ENCODE measurements around the gene NRM. TPM values are rescaled to one million over a fixed set of nuclear protein-coding genes. Genes with fewer than 3 reads are reported as not detected.

NRM gene
- total and polyA plus RNA-seq, 2 of the 13 experiments (the other 11 are each of a cell fraction or from before 2014, with no cell fraction given): 12.5 to 16.0 TPM

GRCh38 chr6:30647242-30648116 is 43.3 kb downstream of the NRM start (continued):
- TF ChIP-seq, protein P1, sequence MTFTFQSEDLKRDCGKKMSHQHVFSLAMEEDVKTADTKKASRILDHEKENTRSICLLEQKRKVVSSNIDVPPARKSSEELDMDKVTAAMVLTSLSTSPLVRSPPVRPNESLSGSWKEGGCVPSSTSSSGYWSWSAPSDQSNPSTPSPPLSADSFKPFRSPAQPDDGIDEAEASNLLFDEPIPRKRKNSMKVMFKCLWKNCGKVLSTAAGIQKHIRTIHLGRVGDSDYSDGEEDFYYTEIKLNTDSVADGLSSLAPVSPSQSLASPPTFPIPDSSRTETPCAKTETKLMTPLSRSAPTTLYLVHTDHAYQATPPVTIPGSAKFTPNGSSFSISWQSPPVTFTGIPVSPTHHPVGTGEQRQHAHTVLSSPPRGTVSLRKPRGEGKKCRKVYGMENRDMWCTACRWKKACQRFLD (CRISPR knock-in tag; IDR thresholded peaks at IDR 0.05; ENCODE audit: borderline replicate concordance): peak; percentile 91; the same call in 1 of the 2 replicates
- no peak for TF ChIP-seq ZNF101 (CRISPR knock-in tag; IDR thresholded peaks at IDR 0.05; ENCODE audit: borderline replicate concordance, low read depth)
- peak; percentile 99 for TF ChIP-seq ZNF598 (CRISPR knock-in tag; IDR thresholded peaks at IDR 0.05; ENCODE audit: borderline replicate concordance)
- no peak for TF ChIP-seq NR3C1 (CRISPR knock-in tag; IDR thresholded peaks at IDR 0.05)
- TF ChIP-seq FLYWCH1 (CRISPR knock-in tag; IDR thresholded peaks at IDR 0.05): 0 out of 2 replicates have a peak, but pooled peaks have one; percentile 27
- no peak for TF ChIP-seq MNT (IDR thresholded peaks at IDR 0.05)
- TF ChIP-seq ZNF235 (CRISPR knock-in tag; IDR thresholded peaks at IDR 0.05; ENCODE audit: borderline replicate concordance): peak; percentile 39; the same call in 1 of the 2 replicates
- TF ChIP-seq MED8 (CRISPR knock-in tag; IDR thresholded peaks at IDR 0.05; ENCODE audit: insufficient replicate concordance): peak; percentile 96
- TF ChIP-seq ZNF570 (CRISPR knock-in tag; IDR thresholded peaks at IDR 0.05; ENCODE audit: borderline replicate concordance): no peak
- 0 out of 2 replicates have a peak, but pooled peaks have one; percentile 35 for TF ChIP-seq GATA4 (IDR thresholded peaks at IDR 0.05; ENCODE audit: borderline replicate concordance, low read depth)
- TF ChIP-seq, protein P2, sequence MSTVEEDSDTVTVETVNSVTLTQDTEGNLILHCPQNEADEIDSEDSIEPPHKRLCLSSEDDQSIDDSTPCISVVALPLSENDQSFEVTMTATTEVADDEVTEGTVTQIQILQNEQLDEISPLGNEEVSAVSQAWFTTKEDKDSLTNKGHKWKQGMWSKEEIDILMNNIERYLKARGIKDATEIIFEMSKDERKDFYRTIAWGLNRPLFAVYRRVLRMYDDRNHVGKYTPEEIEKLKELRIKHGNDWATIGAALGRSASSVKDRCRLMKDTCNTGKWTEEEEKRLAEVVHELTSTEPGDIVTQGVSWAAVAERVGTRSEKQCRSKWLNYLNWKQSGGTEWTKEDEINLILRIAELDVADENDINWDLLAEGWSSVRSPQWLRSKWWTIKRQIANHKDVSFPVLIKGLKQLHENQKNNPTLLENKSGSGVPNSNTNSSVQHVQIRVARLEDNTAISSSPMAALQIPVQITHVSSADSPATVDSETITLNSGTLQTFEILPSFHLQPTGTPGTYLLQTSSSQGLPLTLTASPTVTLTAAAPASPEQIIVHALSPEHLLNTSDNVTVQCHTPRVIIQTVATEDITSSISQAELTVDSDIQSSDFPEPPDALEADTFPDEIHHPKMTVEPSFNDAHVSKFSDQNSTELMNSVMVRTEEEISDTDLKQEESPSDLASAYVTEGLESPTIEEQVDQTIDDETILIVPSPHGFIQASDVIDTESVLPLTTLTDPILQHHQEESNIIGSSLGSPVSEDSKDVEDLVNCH (CRISPR knock-in tag; IDR thresholded peaks at IDR 0.05): no peak
- TF ChIP-seq, protein P3, sequence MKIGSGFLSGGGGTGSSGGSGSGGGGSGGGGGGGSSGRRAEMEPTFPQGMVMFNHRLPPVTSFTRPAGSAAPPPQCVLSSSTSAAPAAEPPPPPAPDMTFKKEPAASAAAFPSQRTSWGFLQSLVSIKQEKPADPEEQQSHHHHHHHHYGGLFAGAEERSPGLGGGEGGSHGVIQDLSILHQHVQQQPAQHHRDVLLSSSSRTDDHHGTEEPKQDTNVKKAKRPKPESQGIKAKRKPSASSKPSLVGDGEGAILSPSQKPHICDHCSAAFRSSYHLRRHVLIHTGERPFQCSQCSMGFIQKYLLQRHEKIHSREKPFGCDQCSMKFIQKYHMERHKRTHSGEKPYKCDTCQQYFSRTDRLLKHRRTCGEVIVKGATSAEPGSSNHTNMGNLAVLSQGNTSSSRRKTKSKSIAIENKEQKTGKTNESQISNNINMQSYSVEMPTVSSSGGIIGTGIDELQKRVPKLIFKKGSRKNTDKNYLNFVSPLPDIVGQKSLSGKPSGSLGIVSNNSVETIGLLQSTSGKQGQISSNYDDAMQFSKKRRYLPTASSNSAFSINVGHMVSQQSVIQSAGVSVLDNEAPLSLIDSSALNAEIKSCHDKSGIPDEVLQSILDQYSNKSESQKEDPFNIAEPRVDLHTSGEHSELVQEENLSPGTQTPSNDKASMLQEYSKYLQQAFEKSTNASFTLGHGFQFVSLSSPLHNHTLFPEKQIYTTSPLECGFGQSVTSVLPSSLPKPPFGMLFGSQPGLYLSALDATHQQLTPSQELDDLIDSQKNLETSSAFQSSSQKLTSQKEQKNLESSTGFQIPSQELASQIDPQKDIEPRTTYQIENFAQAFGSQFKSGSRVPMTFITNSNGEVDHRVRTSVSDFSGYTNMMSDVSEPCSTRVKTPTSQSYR (CRISPR knock-in tag; IDR thresholded peaks at IDR 0.05; ENCODE audit: borderline replicate concordance): peak; percentile 69
- TF ChIP-seq, protein P4, sequence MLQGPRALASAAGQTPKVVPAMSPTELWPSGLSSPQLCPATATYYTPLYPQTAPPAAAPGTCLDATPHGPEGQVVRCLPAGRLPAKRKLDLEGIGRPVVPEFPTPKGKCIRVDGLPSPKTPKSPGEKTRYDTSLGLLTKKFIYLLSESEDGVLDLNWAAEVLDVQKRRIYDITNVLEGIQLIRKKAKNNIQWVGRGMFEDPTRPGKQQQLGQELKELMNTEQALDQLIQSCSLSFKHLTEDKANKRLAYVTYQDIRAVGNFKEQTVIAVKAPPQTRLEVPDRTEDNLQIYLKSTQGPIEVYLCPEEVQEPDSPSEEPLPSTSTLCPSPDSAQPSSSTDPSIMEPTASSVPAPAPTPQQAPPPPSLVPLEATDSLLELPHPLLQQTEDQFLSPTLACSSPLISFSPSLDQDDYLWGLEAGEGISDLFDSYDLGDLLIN (CRISPR knock-in tag; IDR thresholded peaks at IDR 0.05; ENCODE audit: borderline replicate concordance): peak; percentile 93; the same call in 1 of the 2 replicates
- TF ChIP-seq KDM1A (CRISPR knock-in tag; IDR thresholded peaks at IDR 0.05): peak; percentile 7; the same call in 1 of the 2 replicates
- peak; percentile 92; the same call in 1 of the 2 replicates for TF ChIP-seq ZNF446 (CRISPR knock-in tag; IDR thresholded peaks at IDR 0.05)
- peak; percentile 91 for TF ChIP-seq KLF12 (CRISPR knock-in tag; IDR thresholded peaks at IDR 0.05; ENCODE audit: borderline replicate concordance)
- no peak for TF ChIP-seq SOX5 (CRISPR knock-in tag; IDR thresholded peaks at IDR 0.05; ENCODE audit: borderline replicate concordance)
- peak; percentile 47; the same call in 1 of the 2 replicates for TF ChIP-seq FOSL1 (CRISPR knock-in tag; IDR thresholded peaks at IDR 0.05; ENCODE audit: borderline replicate concordance)
- TF ChIP-seq GTF2F1 (IDR thresholded peaks at IDR 0.05; ENCODE audit: low read length): 0 out of 2 replicates have a peak, but pooled peaks have one; percentile 14

All from HepG2 (cell line).